Measurements from ENCODE around the gene CDH23. TPM values are rescaled to one million over a fixed set of nuclear protein-coding genes. Genes with fewer than 3 reads are reported as not detected.

The CDH23 gene
- total and polyA plus RNA-seq, 2 experiments from 2014 or later: 0.08 TPM; not detected in 1

DNA sequence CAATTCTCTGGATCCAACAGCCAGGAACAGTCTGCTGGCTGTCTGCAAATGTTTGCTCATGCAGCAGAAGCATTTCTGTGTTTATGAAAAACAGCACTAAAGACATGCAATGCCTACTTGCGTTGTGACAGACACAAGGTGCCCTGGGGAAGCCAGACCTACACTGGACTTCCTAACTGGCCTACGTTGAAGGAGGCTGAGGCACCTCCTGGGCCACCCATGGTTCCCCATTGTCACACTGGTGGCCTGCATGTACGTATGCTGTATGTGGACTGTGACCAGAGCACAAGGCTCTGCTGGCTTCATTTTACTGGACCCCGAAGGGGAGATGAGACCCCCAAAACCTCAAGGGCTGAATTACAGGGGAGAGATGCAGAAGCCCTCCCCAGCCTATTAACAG lies 426.6 kb downstream of the CDH23 start:
- no peak overlapping the region for H2AFZ ChIP-seq
- no peak for DNase-seq
- no peaks in the 10 kb centered on the region for H3K9me2 ChIP-seq (ENCODE audit: insufficient read depth)
- in situ Hi-C loops (cut with MboI): no loop called here
- peaks cover 49% of the 10 kb centered on the region for H3K36me3 ChIP-seq (ENCODE audit: low read depth)
- no peaks in the 10 kb centered on the region for H3K4me1 ChIP-seq (ENCODE audit: insufficient read depth)
- H3K4me3 ChIP-seq: no peak overlapping the region
- no peaks in the 10 kb centered on the region for H3F3A ChIP-seq (ENCODE audit: insufficient read depth)
- TF ChIP-seq EZH2phosphoT487 (IDR thresholded peaks at IDR 0.05; ENCODE audit: insufficient read depth, low read depth): no peak
- no peak for TF ChIP-seq EZH2 (IDR thresholded peaks at IDR 0.05; ENCODE audit: insufficient read depth, poor library complexity, severe bottlenecking)
- H4K20me1 ChIP-seq (ENCODE audit: insufficient read depth): no peaks in the 10 kb centered on the region
- H3K79me2 ChIP-seq (ENCODE audit: insufficient read depth): 0 out of 2 replicates have a peak, but pooled peaks cover 8% of the 10 kb centered on the region
- H3K9ac ChIP-seq: no peak overlapping the region
- H3K27ac ChIP-seq: no peak overlapping the region
- no peaks in the 10 kb centered on the region for H3K9me3 ChIP-seq (ENCODE audit: low read depth)
- WGBS, 2 experiments (ENCODE audit: low coverage in 1 of 2, low lambda C conversion rate in 2 of 2, missing lambda C conversion rate in 2 of 2): 83 to 97% methylated on average over 4 of the region's 4 CpGs
- H3K27me3 ChIP-seq (replicated peaks; ENCODE audit: insufficient read depth): no peaks in the 10 kb centered on the region
- H3K4me2 ChIP-seq (ENCODE audit: unreplicated experiment): no peak overlapping the region

DNA sequence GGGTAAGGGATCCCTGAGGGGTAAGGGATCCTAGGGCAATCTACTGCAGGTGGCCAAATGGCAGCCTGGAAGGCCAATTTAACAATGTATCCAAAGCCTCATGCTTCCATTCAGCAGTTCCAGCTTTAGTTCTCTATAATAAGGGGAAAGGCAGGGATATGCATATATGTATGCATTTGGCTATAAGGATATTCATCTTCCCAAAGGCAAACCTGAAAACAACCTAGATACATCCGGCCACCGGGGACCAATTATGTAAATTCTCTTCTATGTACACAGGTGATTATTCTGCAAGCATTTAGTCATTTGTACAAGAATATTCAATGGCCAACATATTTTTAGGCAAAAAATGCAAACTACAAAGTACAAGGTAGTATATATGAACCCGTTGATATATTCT lies 427.6 kb downstream of the CDH23 start:
- no peaks in the 10 kb centered on the region for H3K27me3 ChIP-seq (replicated peaks; ENCODE audit: insufficient read depth)
- H3K79me2 ChIP-seq (ENCODE audit: insufficient read depth): peaks cover 14% of the 10 kb centered on the region
- no peak overlapping the region for H3K9ac ChIP-seq
- no peaks in the 10 kb centered on the region for H3F3A ChIP-seq (ENCODE audit: insufficient read depth)
- no peaks in the 10 kb centered on the region for H3K9me3 ChIP-seq (ENCODE audit: low read depth)
- peaks cover 51% of the 10 kb centered on the region for H3K36me3 ChIP-seq (ENCODE audit: low read depth)
- no peaks in the 10 kb centered on the region for H4K20me1 ChIP-seq (ENCODE audit: insufficient read depth)
- DNase-seq: no peak
- no peak overlapping the region for H3K4me2 ChIP-seq (ENCODE audit: unreplicated experiment)
- no peak overlapping the region for H2AFZ ChIP-seq
- H3K27ac ChIP-seq: no peak overlapping the region
- TF ChIP-seq EZH2phosphoT487 (IDR thresholded peaks at IDR 0.05; ENCODE audit: insufficient read depth, low read depth) (no peak), EZH2 (IDR thresholded peaks at IDR 0.05; ENCODE audit: insufficient read depth, poor library complexity, severe bottlenecking) (no peak)
- no peaks in the 10 kb centered on the region for H3K4me1 ChIP-seq (ENCODE audit: insufficient read depth)
- no peak overlapping the region for H3K4me3 ChIP-seq
- in situ Hi-C loops (cut with MboI): no loop called here
- 98 to 100% methylated on average over 3 of the region's 3 CpGs for WGBS, 2 experiments (ENCODE audit: low coverage in 1 of 2, low lambda C conversion rate in 2 of 2, missing lambda C conversion rate in 2 of 2)
- H3K9me2 ChIP-seq (ENCODE audit: insufficient read depth): no peaks in the 10 kb centered on the region

DNA sequence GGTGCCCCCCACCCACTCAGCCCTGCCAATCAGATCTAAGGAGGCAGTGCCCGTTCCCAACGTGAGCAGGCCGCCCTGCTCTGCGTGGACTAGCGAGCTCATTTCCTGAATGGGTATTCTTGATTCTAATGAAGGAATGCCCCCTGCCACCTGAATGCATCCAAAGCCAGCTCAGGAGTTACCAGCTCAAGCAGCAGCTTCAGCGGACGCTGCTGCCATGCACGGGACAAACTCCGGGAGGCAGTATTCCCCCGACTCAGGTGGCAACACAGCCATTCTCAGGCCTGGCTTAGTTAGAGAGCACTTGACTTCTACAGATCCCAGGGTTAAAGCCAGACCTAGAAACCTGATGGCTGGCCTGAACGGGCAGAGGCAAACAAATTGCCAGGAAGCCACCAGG lies 428.5 kb downstream of the CDH23 start:
- Histone ChIP-seq H2AFZ (no peak overlapping the region), H3K4me3 (no peak overlapping the region), H3K27me3 (replicated peaks; ENCODE audit: insufficient read depth) (no peaks in the 10 kb centered on the region), H3F3A (ENCODE audit: insufficient read depth) (no peaks in the 10 kb centered on the region), H3K79me2 (ENCODE audit: insufficient read depth) (peaks cover 22% of the 10 kb centered on the region), H3K27ac (no peak overlapping the region), H3K9me2 (ENCODE audit: insufficient read depth) (no peaks in the 10 kb centered on the region), H3K4me1 (ENCODE audit: insufficient read depth) (no peaks in the 10 kb centered on the region), H3K4me2 (ENCODE audit: unreplicated experiment) (no peak overlapping the region), H3K9ac (no peak overlapping the region), H4K20me1 (ENCODE audit: insufficient read depth) (no peaks in the 10 kb centered on the region), H3K36me3 (ENCODE audit: low read depth) (peaks cover 51% of the 10 kb centered on the region), H3K9me3 (ENCODE audit: low read depth) (no peaks in the 10 kb centered on the region)
- 85 to 91% methylated on average over 11 of the region's 11 CpGs for WGBS, 2 experiments (ENCODE audit: low coverage in 1 of 2, low lambda C conversion rate in 2 of 2, missing lambda C conversion rate in 2 of 2)
- in situ Hi-C loops (cut with MboI): no loop called here
- DNase-seq: no peak
- no peak for TF ChIP-seq EZH2 (IDR thresholded peaks at IDR 0.05; ENCODE audit: insufficient read depth, poor library complexity, severe bottlenecking)

- Histone ChIP-seq H3K27ac (no peak overlapping the region), H3K27me3 (replicated peaks; ENCODE audit: insufficient read depth) (no peaks in the 10 kb centered on the region), H3K4me1 (ENCODE audit: insufficient read depth) (no peaks in the 10 kb centered on the region), H3K4me3 (no peak overlapping the region), H3K79me2 (ENCODE audit: insufficient read depth) (peaks cover 49% of the 10 kb centered on the region), H3K9me3 (ENCODE audit: low read depth) (no peaks in the 10 kb centered on the region), H3K4me2 (ENCODE audit: unreplicated experiment) (no peak overlapping the region), H3F3A (ENCODE audit: insufficient read depth) (peaks cover 6% of the 10 kb centered on the region; the same call in 1 of the 2 replicates), H3K9ac (no peak overlapping the region), H3K9me2 (ENCODE audit: insufficient read depth) (no peaks in the 10 kb centered on the region), H4K20me1 (ENCODE audit: insufficient read depth) (0 out of 2 replicates have a peak, but pooled peaks cover 3% of the 10 kb centered on the region), H2AFZ (no peak overlapping the region), H3K36me3 (ENCODE audit: low read depth) (peaks cover 61% of the 10 kb centered on the region)
- DNase-seq: no peak
- TF ChIP-seq EZH2 (IDR thresholded peaks at IDR 0.05; ENCODE audit: insufficient read depth, poor library complexity, severe bottlenecking) (no peak), EZH2phosphoT487 (IDR thresholded peaks at IDR 0.05; ENCODE audit: insufficient read depth, low read depth) (no peak)
- WGBS, 2 experiments (ENCODE audit: low coverage in 1 of 2, low lambda C conversion rate in 2 of 2, missing lambda C conversion rate in 2 of 2): 84 to 92% methylated on average over 6 of the region's 6 CpGs
- in situ Hi-C loops (cut with MboI): no loop called here
Observed at GRCh38 chr10:71827852-71828251, 431.1 kb downstream of the CDH23 start.

DNA sequence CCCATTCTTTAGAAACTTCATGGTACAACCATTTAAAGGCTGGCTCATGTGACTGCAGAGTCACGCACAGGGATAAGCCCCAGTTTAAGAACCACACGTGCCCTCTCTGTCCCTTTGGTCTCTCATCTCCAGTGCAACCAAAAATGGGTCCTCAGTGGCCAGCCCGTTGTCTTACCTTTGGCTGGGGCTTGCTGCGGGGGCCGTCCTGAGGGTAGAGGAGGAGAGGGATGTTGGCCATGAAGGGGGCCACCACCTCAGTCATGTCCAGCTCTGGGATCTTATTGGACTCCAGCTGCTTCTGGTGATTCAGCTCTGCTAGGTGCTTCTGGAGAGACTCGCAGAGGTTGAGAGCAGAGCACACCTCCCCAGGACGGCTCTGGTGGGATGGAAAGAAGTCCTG lies 432.0 kb downstream of the CDH23 start:
- Histone ChIP-seq H3K9me3 (ENCODE audit: low read depth) (no peaks in the 10 kb centered on the region), H3F3A (ENCODE audit: insufficient read depth) (peaks cover 13% of the 10 kb centered on the region), H3K9ac (no peak overlapping the region), H3K36me3 (ENCODE audit: low read depth) (peaks cover 61% of the 10 kb centered on the region), H2AFZ (no peak overlapping the region), H3K9me2 (ENCODE audit: insufficient read depth) (no peaks in the 10 kb centered on the region), H3K4me3 (no peak overlapping the region), H3K27me3 (replicated peaks; ENCODE audit: insufficient read depth) (no peaks in the 10 kb centered on the region), H3K79me2 (ENCODE audit: insufficient read depth) (peaks cover 57% of the 10 kb centered on the region), H3K4me1 (ENCODE audit: insufficient read depth) (no peaks in the 10 kb centered on the region), H3K4me2 (ENCODE audit: unreplicated experiment) (no peak overlapping the region), H3K27ac (no peak overlapping the region), H4K20me1 (ENCODE audit: insufficient read depth) (0 out of 2 replicates have a peak, but pooled peaks cover 3% of the 10 kb centered on the region)
- in situ Hi-C loops (cut with MboI): no loop called here
- 98% methylated on average over 7 of the region's 7 CpGs for WGBS, 2 experiments (ENCODE audit: low coverage in 1 of 2, low lambda C conversion rate in 2 of 2, missing lambda C conversion rate in 2 of 2)
- TF ChIP-seq EZH2phosphoT487 (IDR thresholded peaks at IDR 0.05; ENCODE audit: insufficient read depth, low read depth): no peak
- TF ChIP-seq EZH2 (IDR thresholded peaks at IDR 0.05; ENCODE audit: insufficient read depth, poor library complexity, severe bottlenecking): no peak
- DNase-seq: no peak

Measured in GM23248 (cell line).